ENCODE data around the gene ITPA. TPM values are rescaled to one million over a fixed set of nuclear protein-coding genes. Genes with fewer than 3 reads are reported as not detected.

Gene ITPA
- polyA plus RNA-seq, 3 donors: 36.0 to 68.3 (median 43.0) TPM

- H3K27ac ChIP-seq (ENCODE audit: low read depth, low read length): no peak overlapping the region
- WGBS, 3 donors: 55 to 72% (median 62%) methylated on average over 25 of the region's 25 CpGs
Observed at GRCh38 chr20:3222635-3223600, 13.6 kb downstream of the ITPA start.

- WGBS, 3 donors: 81 to 90% (median 82%) methylated on average over 6 of the region's 6 CpGs
- no peak overlapping the region for H3K27ac ChIP-seq (ENCODE audit: low read depth, low read length)
Observed at GRCh38 chr20:3223651-3223993, 14.3 kb downstream of the ITPA start.

- 82 to 91% (median 83%) methylated on average over 19 to 20 of the region's 20 CpGs for WGBS, 3 donors
- H3K27ac ChIP-seq (ENCODE audit: low read depth, low read length): no peak overlapping the region
Observed at GRCh38 chr20:3223994-3224680, 14.8 kb downstream of the ITPA start.

GRCh38 chr20:3224681-3225421, 15.6 kb downstream of the ITPA start:
- 89 to 94% (median 90%) methylated on average over 8 of the region's 8 CpGs for WGBS, 3 donors
- H3K27ac ChIP-seq (ENCODE audit: low read depth, low read length): no peak overlapping the region

- H3K27ac ChIP-seq (ENCODE audit: low read depth, low read length): no peak overlapping the region
- WGBS, 3 donors: 78 to 89% (median 87%) methylated on average over 10 of the region's 10 CpGs
Observed at GRCh38 chr20:3226093-3226492, 16.8 kb downstream of the ITPA start.

- WGBS, 3 donors: 92 to 95% (median 94%) methylated on average over 14 of the region's 14 CpGs
- H3K27ac ChIP-seq (ENCODE audit: low read depth, low read length): no peak overlapping the region
Observed at GRCh38 chr20:3226864-3227263, 17.6 kb downstream of the ITPA start.

GRCh38 chr20:3227506-3227905, 18.2 kb downstream of the ITPA start:
- 68 to 76% (median 73%) methylated on average over 7 of the region's 7 CpGs for WGBS, 3 donors
- no peak overlapping the region for H3K27ac ChIP-seq (ENCODE audit: low read depth, low read length)

- WGBS, 3 donors: 86 to 90% (median 88%) methylated on average over 37 to 42 of the region's 42 CpGs
- H3K27ac ChIP-seq (ENCODE audit: low read depth, low read length): no peak overlapping the region
Observed at GRCh38 chr20:3227936-3228749, 18.8 kb downstream of the ITPA start.

GRCh38 chr20:3228750-3229032, 19.4 kb downstream of the ITPA start:
- H3K27ac ChIP-seq (ENCODE audit: low read depth, low read length): no peak overlapping the region
- WGBS, 3 donors: 86 to 93% (median 92%) methylated on average over 11 of the region's 11 CpGs

GRCh38 chr20:3229158-3229557, 19.9 kb downstream of the ITPA start:
- 93 to 95% (median 95%) methylated on average over 21 to 22 of the region's 22 CpGs for WGBS, 3 donors
- H3K27ac ChIP-seq (ENCODE audit: low read depth, low read length): no peak overlapping the region

- H3K27ac ChIP-seq (ENCODE audit: low read depth, low read length): no peak overlapping the region
- 85 to 94% (median 92%) methylated on average over 14 of the region's 14 CpGs for WGBS, 3 donors
Observed at GRCh38 chr20:3229798-3230197, 20.5 kb downstream of the ITPA start.

- H3K27ac ChIP-seq (ENCODE audit: low read depth, low read length): no peak overlapping the region
- WGBS, 3 donors: 96 to 97% (median 96%) methylated on average over 20 to 21 of the region's 21 CpGs
Observed at GRCh38 chr20:3231116-3231515, 21.8 kb downstream of the ITPA start.

- H3K27ac ChIP-seq (ENCODE audit: low read depth, low read length): no peak overlapping the region
- 89 to 93% (median 90%) methylated on average over 15 of the region's 15 CpGs for WGBS, 3 donors
Observed at GRCh38 chr20:3231889-3232588, 22.7 kb downstream of the ITPA start.

- no peak overlapping the region for H3K27ac ChIP-seq (ENCODE audit: low read depth, low read length)
- 83 to 88% (median 88%) methylated on average over 29 to 32 of the region's 32 CpGs for WGBS, 3 donors
Observed at GRCh38 chr20:3233131-3233990, 24.1 kb downstream of the ITPA start.

GRCh38 chr20:3233991-3234498, 24.7 kb downstream of the ITPA start:
- WGBS, 3 donors: 90 to 93% (median 90%) methylated on average over 22 to 25 of the region's 25 CpGs
- H3K27ac ChIP-seq (ENCODE audit: low read depth, low read length): no peak overlapping the region

GRCh38 chr20:3235666-3236324, 26.5 kb downstream of the ITPA start:
- WGBS, 3 donors: 78 to 85% (median 83%) methylated on average over 4 of the region's 4 CpGs
- H3K27ac ChIP-seq (ENCODE audit: low read depth, low read length): no peak overlapping the region

Data from adipose tissue (tissue), 3 donors.